Right atrium auricular region (tissue), 2 donors: ENCODE measurements around the gene PPM1E. TPM values are rescaled to one million over a fixed set of nuclear protein-coding genes. Genes with fewer than 3 reads are reported as not detected.

Experiments used
- DNase-seq: peaks from one replicate; pipeline ENCODE4 v3.0.0-alpha.2; 2019; ENCODE audit warnings: low spot score
- H3K27ac ChIP-seq, 2 donors: fragments of 200-600 bp; sonication (generic); 1 replicate in 1 of 2; 2 replicates in 1 of 2; pipeline ENCODE4 v1.5.1; 2016 to 2019
- H3K27me3 ChIP-seq, 2 donors: fragments of 200-600 bp; sonication (generic); one replicate each; pipeline versions ENCODE4 v1.5.1 to v1.6.0; 2017 to 2019
- H3K36me3 ChIP-seq: fragments of 200-600 bp; sonication (generic); one replicate; pipeline ENCODE4 v1.5.1; 2016
- H3K4me1 ChIP-seq, 2 donors: fragments of 200-600 bp; sonication (generic); one replicate each; pipeline versions ENCODE4 v1.5.1 to v1.6.0; 2017 to 2019
- H3K4me3 ChIP-seq, 2 donors: fragments of 200-600 bp; sonication (generic); 1 replicate in 1 of 2; 2 replicates in 1 of 2; pipeline ENCODE4 v1.5.1; 2017 to 2019; ENCODE audit warnings: mild to moderate bottlenecking in 1 of 2, moderate library complexity in 1 of 2
- H3K9me3 ChIP-seq, 2 donors: fragments of 200-600 bp; sonication (generic); one replicate each; pipeline ENCODE4 v1.5.1; 2019
- CTCF ChIP-seq, 2 donors: fragments of 200-600 bp; sonication (generic); IDR thresholded peaks; one replicate each; pipeline ENCODE4 v1.5.1; 2019; ENCODE audit warnings: antibody characterized with exemption in 2 of 2
- total RNA-seq, 2 donors: library from RNA; depleted of rRNA; stranded (reverse); fragments of >200 nt; gene quantifications; one replicate each; pipeline ENCODE4 v1.1.0, GENCODE V29; 2016

PPM1E gene
- total RNA-seq, 2 donors from 2014 or later, result 1.2 to 5.3 TPM

- no peak for DNase-seq
- no peak for TF ChIP-seq CTCF (IDR thresholded peaks at IDR 0.05)
These were observed 46.5 kb downstream of the PPM1E start for GRCh38 chr17:58802188-58802587.

GRCh38 chr17:58806046-58806445 lies 50.4 kb downstream of the PPM1E start:
- H3K4me1 ChIP-seq, result peaks cover 0 to 3% of the 10 kb centered on the region in 2 donors
- H3K27me3 ChIP-seq, result no peaks in the 10 kb centered on the region
- no peak for DNase-seq
- peaks cover 0 to 6% of the 10 kb centered on the region in 2 donors for H3K9me3 ChIP-seq
- no peak overlapping the region for H3K27ac ChIP-seq
- H3K36me3 ChIP-seq, result no peaks in the 10 kb centered on the region
- TF ChIP-seq CTCF (IDR thresholded peaks at IDR 0.05), result no peak
- no peak overlapping the region for H3K4me3 ChIP-seq

More at GRCh38 chr17:58802188-58802587, 46.5 kb downstream of the PPM1E start:
- H3K36me3 ChIP-seq, result no peaks in the 10 kb centered on the region
- no peaks in the 10 kb centered on the region for H3K27me3 ChIP-seq
- no peak overlapping the region for H3K4me3 ChIP-seq
- H3K27ac ChIP-seq, result no peak overlapping the region
- no peaks in the 10 kb centered on the region for H3K4me1 ChIP-seq
- peaks cover 0 to 6% of the 10 kb centered on the region in 2 donors for H3K9me3 ChIP-seq

GRCh38 chr17:58808609-58809563 lies 53.2 kb downstream of the PPM1E start:
- peak overlapping the region in 1 of 2 donors; percentile 65 for H3K27ac ChIP-seq
- no peaks in the 10 kb centered on the region for H3K27me3 ChIP-seq
- H3K4me1 ChIP-seq, result peaks cover 0 to 3% of the 10 kb centered on the region in 2 donors
- DNase-seq, result no peak
- no peaks in the 10 kb centered on the region for H3K36me3 ChIP-seq
- H3K9me3 ChIP-seq, result no peaks in the 10 kb centered on the region
- TF ChIP-seq CTCF (IDR thresholded peaks at IDR 0.05), result no peak
- H3K4me3 ChIP-seq, result no peak overlapping the region

- TF ChIP-seq CTCF (IDR thresholded peaks at IDR 0.05), result no peak
These were observed 53.9 kb downstream of the PPM1E start for GRCh38 chr17:58809564-58809936.

GRCh38 chr17:58811290-58811689 lies 55.6 kb downstream of the PPM1E start:
- H3K4me3 ChIP-seq, result no peak overlapping the region
- H3K4me1 ChIP-seq, result peaks cover 0 to 3% of the 10 kb centered on the region in 2 donors
- TF ChIP-seq CTCF (IDR thresholded peaks at IDR 0.05), result no peak
- no peak overlapping the region for H3K27ac ChIP-seq
- H3K27me3 ChIP-seq, result no peaks in the 10 kb centered on the region
- no peak for DNase-seq
- H3K36me3 ChIP-seq, result no peaks in the 10 kb centered on the region
- no peaks in the 10 kb centered on the region for H3K9me3 ChIP-seq

More at GRCh38 chr17:58809564-58809936, 53.9 kb downstream of the PPM1E start:
- H3K27me3 ChIP-seq, result no peaks in the 10 kb centered on the region
- DNase-seq, result no peak
- no peaks in the 10 kb centered on the region for H3K9me3 ChIP-seq
- H3K4me3 ChIP-seq, result no peak overlapping the region
- H3K36me3 ChIP-seq, result no peaks in the 10 kb centered on the region
- H3K27ac ChIP-seq, result peak overlapping the region in 1 of 2 donors; percentile 65
- peaks cover 0 to 3% of the 10 kb centered on the region in 2 donors for H3K4me1 ChIP-seq
